Glutamatergic neuron (in vitro differentiated cells): Measurements from ENCODE around the gene VGLL3. TPM values are rescaled to one million over a fixed set of nuclear protein-coding genes. Genes with fewer than 3 reads are reported as not detected.

ENCODE experiments used
- DNase-seq: peaks from one replicate; pipeline ENCODE4 v3.0.0; 2022
- H3K27ac Mint-ChIP-seq: one replicate; pipeline ENCODE4 v1.8.0; 2020; ENCODE audit warnings: mild to moderate bottlenecking, mixed read lengths, inconsistent platforms; ENCODE audit not compliant: unreplicated experiment
- H3K27me3 Mint-ChIP-seq: one replicate; pipeline ENCODE4 v1.8.0; 2020; ENCODE audit warnings: mild to moderate bottlenecking, moderate library complexity, mixed read lengths, inconsistent platforms; ENCODE audit not compliant: unreplicated experiment
- H3K36me3 Mint-ChIP-seq: one replicate; pipeline ENCODE4 v1.8.0; 2020; ENCODE audit warnings: mild to moderate bottlenecking, mixed read lengths, inconsistent platforms; ENCODE audit not compliant: unreplicated experiment
- H3K4me1 Mint-ChIP-seq: one replicate; pipeline ENCODE4 v1.8.0; 2020; ENCODE audit warnings: mild to moderate bottlenecking, low read depth, mixed read lengths, inconsistent platforms; ENCODE audit not compliant: unreplicated experiment
- H3K4me3 Mint-ChIP-seq: one replicate; pipeline ENCODE4 v1.8.0; 2020; ENCODE audit warnings: mild to moderate bottlenecking, mixed read lengths, inconsistent platforms; ENCODE audit not compliant: unreplicated experiment
- H3K9me3 Mint-ChIP-seq: one replicate; pipeline ENCODE4 v1.8.0; 2020; ENCODE audit warnings: mild to moderate bottlenecking, moderate library complexity, mixed read lengths, inconsistent platforms; ENCODE audit not compliant: unreplicated experiment
- total RNA-seq: library from RNA; stranded (reverse); fragmentation: NEBNext Ultra II Directional; extraction: Animal tissue kit (Norgen Biotek cat#: 25700); gene quantifications from one replicate; pipeline ENCODE4 v1.2.1, GENCODE V29; 2021; ENCODE audit not compliant: unreplicated experiment
- TF ChIP-seq, protein P1 (sequence below): fragments of 200-600 bp; sonication (generic); IDR thresholded peaks from one replicate; pipeline ENCODE4 v1.5.0; 2021; ENCODE audit not compliant: partially characterized antibody, unreplicated experiment

VGLL3 gene
- total RNA-seq, 1 donor from 2014 or later = 0.15 TPM

DNA sequence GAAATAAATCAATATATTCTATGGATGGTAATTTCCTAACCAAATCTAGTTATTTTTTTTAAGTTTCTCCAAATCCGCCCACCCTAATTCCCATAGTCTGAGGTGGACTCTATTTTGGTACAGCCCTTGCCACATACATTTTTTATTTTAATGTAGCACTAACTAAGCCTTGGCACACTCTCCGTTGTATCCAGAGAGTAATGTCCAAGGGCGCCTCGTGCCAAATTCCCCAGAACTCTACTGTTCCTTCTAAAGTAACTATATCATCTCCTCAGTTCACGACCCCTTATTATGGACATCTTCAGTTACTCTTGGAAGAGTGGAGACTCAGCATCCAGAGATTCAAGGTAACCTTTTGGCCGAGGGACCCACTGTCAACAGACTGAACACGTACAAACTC, 1.3 kb downstream of the VGLL3 start:
- H3K9me3 Mint-ChIP-seq = no peaks in the 10 kb centered on the region
- no peaks in the 10 kb centered on the region for H3K4me1 Mint-ChIP-seq
- no peaks in the 10 kb centered on the region for H3K27me3 Mint-ChIP-seq
- TF ChIP-seq, protein P1, sequence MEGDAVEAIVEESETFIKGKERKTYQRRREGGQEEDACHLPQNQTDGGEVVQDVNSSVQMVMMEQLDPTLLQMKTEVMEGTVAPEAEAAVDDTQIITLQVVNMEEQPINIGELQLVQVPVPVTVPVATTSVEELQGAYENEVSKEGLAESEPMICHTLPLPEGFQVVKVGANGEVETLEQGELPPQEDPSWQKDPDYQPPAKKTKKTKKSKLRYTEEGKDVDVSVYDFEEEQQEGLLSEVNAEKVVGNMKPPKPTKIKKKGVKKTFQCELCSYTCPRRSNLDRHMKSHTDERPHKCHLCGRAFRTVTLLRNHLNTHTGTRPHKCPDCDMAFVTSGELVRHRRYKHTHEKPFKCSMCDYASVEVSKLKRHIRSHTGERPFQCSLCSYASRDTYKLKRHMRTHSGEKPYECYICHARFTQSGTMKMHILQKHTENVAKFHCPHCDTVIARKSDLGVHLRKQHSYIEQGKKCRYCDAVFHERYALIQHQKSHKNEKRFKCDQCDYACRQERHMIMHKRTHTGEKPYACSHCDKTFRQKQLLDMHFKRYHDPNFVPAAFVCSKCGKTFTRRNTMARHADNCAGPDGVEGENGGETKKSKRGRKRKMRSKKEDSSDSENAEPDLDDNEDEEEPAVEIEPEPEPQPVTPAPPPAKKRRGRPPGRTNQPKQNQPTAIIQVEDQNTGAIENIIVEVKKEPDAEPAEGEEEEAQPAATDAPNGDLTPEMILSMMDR = no peak
- H3K36me3 Mint-ChIP-seq = no peaks in the 10 kb centered on the region
- no peak for DNase-seq
- no peak overlapping the region for H3K27ac Mint-ChIP-seq
- H3K4me3 Mint-ChIP-seq = peak overlapping the region; percentile 73

GRCh38 chr3:86989006-86989405, 1.9 kb downstream of the VGLL3 start:
- no peaks in the 10 kb centered on the region for H3K27me3 Mint-ChIP-seq
- H3K27ac Mint-ChIP-seq = no peak overlapping the region
- no peaks in the 10 kb centered on the region for H3K4me1 Mint-ChIP-seq
- DNase-seq = no peak
- no peak overlapping the region for H3K4me3 Mint-ChIP-seq
- H3K36me3 Mint-ChIP-seq = no peaks in the 10 kb centered on the region
- H3K9me3 Mint-ChIP-seq = no peaks in the 10 kb centered on the region
- TF ChIP-seq, protein P1 = no peak

GRCh38 chr3:86988235-86988634, 2.7 kb downstream of the VGLL3 start:
- DNase-seq = no peak
- Mint-ChIP-seq H3K9me3 (no peaks in the 10 kb centered on the region), H3K27ac (no peak overlapping the region), H3K27me3 (no peaks in the 10 kb centered on the region), H3K4me1 (no peaks in the 10 kb centered on the region), H3K4me3 (no peak overlapping the region), H3K36me3 (no peaks in the 10 kb centered on the region)
- TF ChIP-seq, protein P1 = no peak

- Mint-ChIP-seq H3K9me3 (no peaks in the 10 kb centered on the region), H3K4me1 (no peaks in the 10 kb centered on the region), H3K4me3 (no peak overlapping the region), H3K27me3 (no peaks in the 10 kb centered on the region), H3K36me3 (no peaks in the 10 kb centered on the region), H3K27ac (no peak overlapping the region)
- TF ChIP-seq, protein P1 = no peak
- no peak for DNase-seq
Measured at GRCh38 chr3:86987421-86987715, 3.6 kb downstream of the VGLL3 start.

DNA sequence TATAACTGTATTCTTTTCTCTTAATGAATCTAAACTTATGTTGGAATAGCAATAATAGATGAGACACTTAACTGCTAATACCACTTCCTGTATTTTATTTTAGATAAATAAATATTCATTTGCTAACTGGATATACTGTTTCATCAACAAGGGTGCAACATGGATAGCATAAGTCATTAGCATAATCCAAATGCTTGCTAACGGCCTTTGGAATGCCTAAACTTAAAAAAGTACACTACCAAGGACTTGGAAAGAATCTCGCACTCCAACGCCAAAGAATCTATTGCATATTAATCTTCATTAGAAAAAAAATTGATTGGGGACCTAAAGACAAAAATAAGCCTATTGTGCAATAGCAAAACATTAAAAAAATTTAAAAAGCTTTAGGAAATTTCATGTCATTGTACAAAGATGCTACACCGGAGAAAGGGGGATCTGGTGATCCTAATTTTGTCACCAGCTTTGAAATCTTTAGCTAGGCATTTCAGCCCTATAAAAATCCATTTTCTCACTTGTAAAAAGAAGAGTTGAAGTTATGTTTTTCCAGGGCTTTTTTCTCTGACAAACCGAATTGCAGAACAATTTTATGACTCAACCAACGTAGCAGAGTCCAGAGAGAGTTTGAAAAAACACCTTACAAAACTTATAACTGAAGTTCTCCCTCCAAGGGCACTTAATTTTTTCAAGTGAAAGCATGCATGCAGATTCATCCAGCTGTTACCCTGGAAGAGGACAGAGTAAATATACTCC, 4.1 kb downstream of the VGLL3 start:
- no peak for DNase-seq
- no peaks in the 10 kb centered on the region for H3K9me3 Mint-ChIP-seq
- H3K4me3 Mint-ChIP-seq = no peak overlapping the region
- no peaks in the 10 kb centered on the region for H3K36me3 Mint-ChIP-seq
- H3K27me3 Mint-ChIP-seq = no peaks in the 10 kb centered on the region
- H3K4me1 Mint-ChIP-seq = no peaks in the 10 kb centered on the region
- H3K27ac Mint-ChIP-seq = no peak overlapping the region
- TF ChIP-seq, protein P1 = no peak
